ENCODE measurements around the gene FAM210B. TPM values are rescaled to one million over a fixed set of nuclear protein-coding genes. Genes with fewer than 3 reads are reported as not detected.
A peak's percentile ranks its signal among the peaks of the same experiment; 100 is the strongest.
"Not testable (repeated sequence)": the region's sequence is repeated elsewhere in the genome, so short reads cannot be mapped to it uniquely, and the experiment has no call there.

FAM210B gene
- total RNA-seq, 4 donors from 2014 or later = 30.8 to 41.5 (median 38.8) TPM

GRCh38 chr20:56393653-56394052 lies 34.9 kb downstream of the FAM210B start:
- WGBS, 2 donors = 68% methylated on average over 8 of the region's 8 CpGs
- peaks cover 15 to 18% of the 10 kb centered on the region in 2 donors for H3K4me1 ChIP-seq
- intact Hi-C loops (cut with DNase I) = loop anchor here (5.0 kb wide), 1 partner anchor 79 kb away; no protein-coding TSS in a partner anchor
- peaks cover 16 to 32% of the 10 kb centered on the region in 2 donors for H3K36me3 ChIP-seq
- DNase-seq = no peak
- H3K27me3 ChIP-seq = no peaks in the 10 kb centered on the region
- no peak overlapping the region for H3K27ac ChIP-seq
- TF ChIP-seq CTCF (IDR thresholded peaks at IDR 0.05) = no peak
- TF ChIP-seq POLR2A (IDR thresholded peaks at IDR 0.05) = no peak
- no peaks in the 10 kb centered on the region for H3K9me3 ChIP-seq
- no peak overlapping the region for H3K4me3 ChIP-seq (replicated peaks in 1 of 3)

DNA sequence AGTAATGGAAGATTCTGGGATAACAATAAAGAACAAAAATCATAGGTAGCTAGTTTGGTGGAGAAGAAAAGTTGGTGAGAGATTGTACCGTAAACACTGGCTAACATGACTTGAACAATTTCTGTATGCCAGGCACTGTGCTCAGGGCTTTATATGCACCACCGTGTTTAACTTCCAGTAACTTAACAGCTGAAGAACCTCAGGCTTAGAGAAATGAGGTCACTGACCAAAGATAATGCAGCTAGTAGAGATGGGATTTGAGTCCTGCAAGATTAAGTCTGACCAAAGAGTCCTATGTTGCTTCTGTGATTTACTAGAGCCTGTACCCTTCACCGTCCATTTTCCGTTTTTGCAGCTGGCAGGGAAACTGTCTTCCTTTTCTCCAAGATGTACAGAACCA lies 36.4 kb downstream of the FAM210B start:
- Histone ChIP-seq H3K4me1 (peaks cover 15 to 18% of the 10 kb centered on the region in 2 donors), H3K36me3 (peaks cover 31 to 43% of the 10 kb centered on the region in 2 donors), H3K9me3 (no peaks in the 10 kb centered on the region), H3K27me3 (no peaks in the 10 kb centered on the region), H3K4me3 (replicated peaks in 1 of 3) (no peak overlapping the region), H3K27ac (no peak overlapping the region)
- intact Hi-C loops (cut with DNase I) = no loop called here
- TF ChIP-seq CTCF (IDR thresholded peaks at IDR 0.05) (no peak), POLR2A (IDR thresholded peaks at IDR 0.05) (no peak)
- 91 to 95% methylated on average over 4 of the region's 4 CpGs for WGBS, 2 donors
- DNase-seq = no peak

- Histone ChIP-seq H3K9me3 (no peaks in the 10 kb centered on the region), H3K36me3 (peaks cover 47 to 74% of the 10 kb centered on the region in 2 donors), H3K27me3 (no peaks in the 10 kb centered on the region), H3K4me3 (replicated peaks in 1 of 3) (no peak overlapping the region), H3K27ac (no peak overlapping the region), H3K4me1 (no peaks in the 10 kb centered on the region)
- intact Hi-C loops (cut with DNase I) = no loop called here
- peak; percentile 30 to 77 (median 58) for TF ChIP-seq CTCF (IDR thresholded peaks at IDR 0.05)
- no peak for TF ChIP-seq POLR2A (IDR thresholded peaks at IDR 0.05)
- peak; percentile 41 to 46 for DNase-seq
Measured at GRCh38 chr20:56400001-56400640, 41.3 kb downstream of the FAM210B start.

GRCh38 chr20:56403465-56403864 lies 44.7 kb downstream of the FAM210B start:
- no peak for DNase-seq
- Histone ChIP-seq H3K27ac (no peak overlapping the region), H3K9me3 (no peaks in the 10 kb centered on the region), H3K27me3 (no peaks in the 10 kb centered on the region), H3K36me3 (peaks cover 43 to 58% of the 10 kb centered on the region in 2 donors), H3K4me1 (no peaks in the 10 kb centered on the region), H3K4me3 (replicated peaks in 1 of 3) (no peak overlapping the region)
- 94 to 97% methylated on average over 25 to 26 of the region's 26 CpGs for WGBS, 2 donors
- intact Hi-C loops (cut with DNase I) = no loop called here
- TF ChIP-seq POLR2A (IDR thresholded peaks at IDR 0.05) (no peak), CTCF (IDR thresholded peaks at IDR 0.05) (no peak)

GRCh38 chr20:56405356-56405755 lies 46.6 kb downstream of the FAM210B start:
- H3K9me3 ChIP-seq; DNase-seq; H3K27ac ChIP-seq; H3K4me1 ChIP-seq; H3K27me3 ChIP-seq; H3K4me3 ChIP-seq (replicated peaks in 1 of 3); intact Hi-C loops (cut with DNase I): not testable (repeated sequence)
- peaks cover 27 to 45% of the 10 kb centered on the region in 2 donors for H3K36me3 ChIP-seq
- WGBS, 2 donors = 97% methylated on average over 12 of the region's 12 CpGs

Measured in thyroid gland (tissue), 4 donors.